HG03060 (cell line): Measurements from ENCODE around the gene EPDR1.
"Not testable (repeated sequence)": the region's sequence is repeated elsewhere in the genome, so short reads cannot be mapped to it uniquely, and the experiment has no call there.

ENCODE experiments used
- ATAC-seq: cut with Tn5 transposase; IDR thresholded peaks from one replicate; pipeline ENCODE4 v1.9.1; 2021; ENCODE audit warnings: low read depth, moderate number of reproducible peaks; ENCODE audit not compliant: unreplicated experiment

The EPDR1 gene

GRCh38 chr7:37927773-37928444 lies 7.5 kb downstream of the EPDR1 start:
- no peak for ATAC-seq

- ATAC-seq, result no peak
Observed at GRCh38 chr7:37928878-37929277, 8.4 kb downstream of the EPDR1 start.

GRCh38 chr7:37930226-37930948 lies 9.9 kb downstream of the EPDR1 start:
- no peak for ATAC-seq

GRCh38 chr7:37932543-37932942 lies 12.1 kb downstream of the EPDR1 start:
- ATAC-seq, result no peak

GRCh38 chr7:37933018-37933566 lies 12.7 kb downstream of the EPDR1 start:
- no peak for ATAC-seq

- no peak for ATAC-seq
Observed at GRCh38 chr7:37942934-37943610, 22.6 kb downstream of the EPDR1 start.

GRCh38 chr7:37943905-37944736 lies 23.7 kb downstream of the EPDR1 start:
- ATAC-seq, result peak; percentile 39

GRCh38 chr7:37944737-37945054 lies 24.3 kb downstream of the EPDR1 start:
- no peak for ATAC-seq

GRCh38 chr7:37945336-37945735 lies 24.9 kb downstream of the EPDR1 start:
- no peak for ATAC-seq

GRCh38 chr7:37947138-37947940 lies 26.9 kb downstream of the EPDR1 start:
- ATAC-seq, result no peak

GRCh38 chr7:37947941-37948210 lies 27.4 kb downstream of the EPDR1 start:
- ATAC-seq, result no peak

- no peak for ATAC-seq
Observed at GRCh38 chr7:37952240-37952639, 31.8 kb downstream of the EPDR1 start.

- not testable (repeated sequence) for ATAC-seq
Observed at GRCh38 chr7:37954217-37954616, 33.8 kb downstream of the EPDR1 start.

- ATAC-seq, result no peak
Observed at GRCh38 chr7:37956791-37957190, 36.4 kb downstream of the EPDR1 start.

- ATAC-seq, result no peak
Observed at GRCh38 chr7:37957221-37957970, 37.0 kb downstream of the EPDR1 start.

GRCh38 chr7:37960483-37960882 lies 40.0 kb downstream of the EPDR1 start:
- ATAC-seq, result no peak

GRCh38 chr7:37961251-37961650 lies 40.8 kb downstream of the EPDR1 start:
- ATAC-seq, result no peak

- ATAC-seq, result no peak
Observed at GRCh38 chr7:37964196-37964595, 43.8 kb downstream of the EPDR1 start.

GRCh38 chr7:37970211-37970610 lies 49.8 kb downstream of the EPDR1 start:
- no peak for ATAC-seq
